Measurements from ENCODE around the gene DLG5. TPM values are rescaled to one million over a fixed set of nuclear protein-coding genes. Genes with fewer than 3 reads are reported as not detected.

The DLG5 gene
- total and polyA plus RNA-seq, 2 donors (not counting 1 experiment from before 2014, with no cell fraction given) = 0.51 to 0.54 TPM

GRCh38 chr10:77939561-77940001, 13.0 kb upstream of the DLG5 start:
- POLR2A ChIA-PET = no interaction called here
- H3K4me1 ChIP-seq (ENCODE audit: control insufficient read depth in 2 of 2, insufficient read depth in 2 of 2, low read length in 2 of 2) = no peaks in the 10 kb centered on the region
- no peak overlapping the region for H3K27ac ChIP-seq (ENCODE audit: low read length in 2 of 2)
- H3K9me3 Mint-ChIP-seq (ENCODE audit: insufficient read depth) = no peaks in the 10 kb centered on the region
- H3K9me3 ChIP-seq (ENCODE audit: control extremely low read depth in 1 of 3, control insufficient read depth in 2 of 3, insufficient read depth in 1 of 3, low read length in 2 of 3) = no peaks in the 10 kb centered on the region
- TF ChIP-seq EZH2 (IDR thresholded peaks at IDR 0.05; ENCODE audit: borderline replicate concordance, insufficient read depth, low read depth, low read length, poor library complexity, severe bottlenecking) = no peak
- no peak for TF ChIP-seq CTCF (IDR thresholded peaks at IDR 0.05)
- WGBS (ENCODE audit: insufficient coverage) = 83% methylated on average over 3 of the region's 3 CpGs
- no peaks in the 10 kb centered on the region for H3K27me3 ChIP-seq (replicated peaks in 1 of 4; ENCODE audit: control extremely low read depth in 1 of 4, control insufficient read depth in 3 of 4, insufficient read depth in 4 of 4, low read length in 3 of 4)
- no peak overlapping the region for H3K4me2 ChIP-seq (replicated peaks; ENCODE audit: low read depth, low read length, poor library complexity, severe bottlenecking)
- H3K4me3 Mint-ChIP-seq = no peak overlapping the region
- intact Hi-C loops (cut with micrococcal nuclease) = no loop called here
- ATAC-seq (ENCODE audit: low read depth) = no peak
- peaks cover 12% of the 10 kb centered on the region for H3K27me3 Mint-ChIP-seq
- H3K4me3 ChIP-seq (ENCODE audit: control extremely low read depth in 1 of 5, extremely low read depth in 1 of 5, insufficient read depth in 1 of 5, low read depth in 2 of 5, low read length in 4 of 5) = no peak overlapping the region
- no peak overlapping the region for H2AFZ ChIP-seq (ENCODE audit: insufficient read depth, low read depth, low read length, poor library complexity, severe bottlenecking)
- no peak for DNase-seq
- no peaks in the 10 kb centered on the region for H3K36me3 ChIP-seq (replicated peaks in 1 of 2; ENCODE audit: control extremely low read depth in 1 of 2, control insufficient read depth in 1 of 2, extremely low read depth in 1 of 2, insufficient read depth in 2 of 2, low read length in 1 of 2)
- H3K79me2 ChIP-seq (ENCODE audit: control insufficient read depth, insufficient read depth, low read length) = no peaks in the 10 kb centered on the region
- no peak overlapping the region for H3K27ac Mint-ChIP-seq
- no peak overlapping the region for H3K9ac ChIP-seq (ENCODE audit: low read length)
- H3K4me1 Mint-ChIP-seq = no peaks in the 10 kb centered on the region
- CTCF ChIA-PET = interaction anchor here (0.6 kb wide), 1 partner anchor 56 kb away, joined by 3 read pairs; no protein-coding TSS in a partner anchor
- H4K20me1 ChIP-seq (ENCODE audit: control insufficient read depth, insufficient read depth, low read length, poor library complexity, severe bottlenecking) = no peaks in the 10 kb centered on the region

GRCh38 chr10:77936697-77937567, 10.4 kb upstream of the DLG5 start:
- CTCF ChIA-PET = no interaction called here
- Histone ChIP-seq H4K20me1 (ENCODE audit: control insufficient read depth, insufficient read depth, low read length, poor library complexity, severe bottlenecking) (no peaks in the 10 kb centered on the region), H3K36me3 (replicated peaks in 1 of 2; ENCODE audit: control extremely low read depth in 1 of 2, control insufficient read depth in 1 of 2, extremely low read depth in 1 of 2, insufficient read depth in 2 of 2, low read length in 1 of 2) (no peaks in the 10 kb centered on the region), H3K4me3 (ENCODE audit: control extremely low read depth in 1 of 5, extremely low read depth in 1 of 5, insufficient read depth in 1 of 5, low read depth in 2 of 5, low read length in 4 of 5) (no peak overlapping the region), H3K4me2 (replicated peaks; ENCODE audit: low read depth, low read length, poor library complexity, severe bottlenecking) (no peak overlapping the region), H3K27me3 (replicated peaks in 1 of 4; ENCODE audit: control extremely low read depth in 1 of 4, control insufficient read depth in 3 of 4, insufficient read depth in 4 of 4, low read length in 3 of 4) (no peaks in the 10 kb centered on the region), H3K9ac (ENCODE audit: low read length) (no peak overlapping the region), H3K27ac (ENCODE audit: low read length in 2 of 2) (no peak overlapping the region), H2AFZ (ENCODE audit: insufficient read depth, low read depth, low read length, poor library complexity, severe bottlenecking) (no peak overlapping the region), H3K79me2 (ENCODE audit: control insufficient read depth, insufficient read depth, low read length) (no peaks in the 10 kb centered on the region), H3K4me1 (ENCODE audit: control insufficient read depth in 2 of 2, insufficient read depth in 2 of 2, low read length in 2 of 2) (no peaks in the 10 kb centered on the region), H3K9me3 (ENCODE audit: control extremely low read depth in 1 of 3, control insufficient read depth in 2 of 3, insufficient read depth in 1 of 3, low read length in 2 of 3) (no peaks in the 10 kb centered on the region)
- Mint-ChIP-seq H3K9me3 (ENCODE audit: insufficient read depth) (no peaks in the 10 kb centered on the region), H3K27me3 (peaks cover 3% of the 10 kb centered on the region), H3K27ac (no peak overlapping the region), H3K4me3 (no peak overlapping the region), H3K4me1 (no peaks in the 10 kb centered on the region)
- POLR2A ChIA-PET = no interaction called here
- ATAC-seq (ENCODE audit: low read depth) = no peak
- 92% methylated on average over 3 of the region's 3 CpGs for WGBS (ENCODE audit: insufficient coverage)
- intact Hi-C loops (cut with micrococcal nuclease) = no loop called here
- TF ChIP-seq CTCF (IDR thresholded peaks at IDR 0.05) (no peak), EZH2 (IDR thresholded peaks at IDR 0.05; ENCODE audit: borderline replicate concordance, insufficient read depth, low read depth, low read length, poor library complexity, severe bottlenecking) (no peak)
- no peak for DNase-seq
